Neural cell (in vitro differentiated cells): ENCODE measurements around the gene DCUN1D2. TPM values are rescaled to one million over a fixed set of nuclear protein-coding genes. Genes with fewer than 3 reads are reported as not detected.

ENCODE experiments used
- H2AFZ ChIP-seq: fragments of 200-600, 300-800 bp; sonication (generic), shearing (Covaris generic); 2 replicates; pipeline ENCODE4 v1.6.0; 2014; ENCODE audit warnings: low read depth, mild to moderate bottlenecking, antibody characterized with exemption, low read length, moderate library complexity
- H3F3A ChIP-seq: fragments of 200-600 bp; shearing (Covaris generic); 2 replicates; pipeline ENCODE4 v1.6.1; 2016; ENCODE audit warnings: mild to moderate bottlenecking, moderate library complexity, mixed read lengths, antibody characterized with exemption, low read length; ENCODE audit not compliant: insufficient read depth, poor library complexity, severe bottlenecking
- H3K27ac ChIP-seq: fragments of 200-600, 300-800 bp; sonication (generic), shearing (Covaris generic); 2 replicates; pipeline ENCODE4 v1.5.1; 2014; ENCODE audit warnings: mild to moderate bottlenecking, low read length, moderate library complexity
- H3K27me3 ChIP-seq: fragments of 300-800, 200-600 bp; sonication (generic), shearing (Covaris generic); 2 replicates; pipeline ENCODE4 v1.6.0; 2014; ENCODE audit warnings: mild to moderate bottlenecking, low read depth, low read length, moderate library complexity; ENCODE audit not compliant: insufficient read depth
- H3K36me3 ChIP-seq: fragments of 300-800, 200-600 bp; sonication (generic), shearing (Covaris generic); 2 replicates; pipeline ENCODE4 v1.5.1; 2014; ENCODE audit warnings: mild to moderate bottlenecking, antibody characterized with exemption, low read length, moderate library complexity; ENCODE audit not compliant: insufficient read depth
- H3K4me2 ChIP-seq: fragments of 300-800, 200-600 bp; sonication (generic), shearing (Covaris generic); 2 replicates; pipeline ENCODE4 v1.6.0; 2014; ENCODE audit warnings: mild to moderate bottlenecking, low read length
- H3K4me3 ChIP-seq: fragments of 300-800, 200-600 bp; sonication (generic), shearing (Covaris generic); 2 replicates; pipeline ENCODE4 v1.5.1; 2014; ENCODE audit warnings: mild to moderate bottlenecking, low read length, moderate library complexity
- H3K79me2 ChIP-seq: fragments of 200-600 bp; shearing (Covaris generic); replicated peaks from 2 replicates; pipeline ENCODE4 v1.6.0; 2014; ENCODE audit warnings: mild to moderate bottlenecking, low read length, moderate library complexity; ENCODE audit not compliant: insufficient read depth
- H3K9ac ChIP-seq: fragments of 300-800, 200-600 bp; sonication (generic), shearing (Covaris generic); 2 replicates; pipeline ENCODE4 v1.6.1; 2016; ENCODE audit warnings: mild to moderate bottlenecking, low read length, mixed read lengths
- H3K9me2 ChIP-seq: fragments of 200-600 bp; shearing (Covaris generic); 2 replicates; pipeline ENCODE4 v1.6.1; 2016; ENCODE audit warnings: mild to moderate bottlenecking, low read length, mixed read lengths; ENCODE audit not compliant: insufficient read depth
- H3K9me3 ChIP-seq: fragments of 200-600, 300-800 bp; sonication (generic), shearing (Covaris generic); 2 replicates; pipeline ENCODE4 v1.6.1; 2016; ENCODE audit warnings: mild to moderate bottlenecking, mixed run types, low read length, moderate library complexity, mixed read lengths
- H4K20me1 ChIP-seq: fragments of 200-600 bp; shearing (Covaris generic); 2 replicates; pipeline ENCODE4 v1.6.1; 2016; ENCODE audit warnings: mild to moderate bottlenecking, mixed run types; ENCODE audit not compliant: insufficient read depth
- EP300 ChIP-seq: fragments of 450-650 bp; conservative IDR thresholded peaks from 2 replicates; pipeline ENCODE4 v1.6.1; 2014; ENCODE audit warnings: antibody characterized with exemption, mild to moderate bottlenecking, moderate library complexity; ENCODE audit not compliant: poor library complexity, severe bottlenecking
- EZH2 ChIP-seq: fragments of 200-600, 300-800 bp; shearing (Covaris generic), sonication (generic); IDR thresholded peaks from 2 replicates; pipeline ENCODE4 v1.6.1; 2014; ENCODE audit warnings: antibody characterized with exemption, low read length, borderline replicate concordance, mild to moderate bottlenecking; ENCODE audit not compliant: insufficient read depth, poor library complexity, severe bottlenecking
- MXI1 ChIP-seq: fragments of 450-650 bp; conservative IDR thresholded peaks from 2 replicates; pipeline ENCODE4 v1.6.1; 2014; ENCODE audit warnings: antibody characterized with exemption, mild to moderate bottlenecking; ENCODE audit not compliant: poor library complexity, severe bottlenecking
- POLR2AphosphoS5 ChIP-seq: IDR thresholded peaks from 2 replicates; pipeline ENCODE4 v1.6.1; 2012
- RAD21 ChIP-seq: fragments of 450-650 bp; conservative IDR thresholded peaks from 2 replicates; pipeline ENCODE4 v1.6.1; 2014; ENCODE audit warnings: antibody characterized with exemption, mild to moderate bottlenecking, moderate library complexity
- SMC3 ChIP-seq: fragments of 450-650 bp; conservative IDR thresholded peaks from 2 replicates; pipeline ENCODE4 v1.6.1; 2014; ENCODE audit warnings: antibody characterized with exemption, mild to moderate bottlenecking, moderate library complexity; ENCODE audit not compliant: poor library complexity
- TAF1 ChIP-seq: IDR thresholded peaks from 2 replicates; pipeline ENCODE4 v1.6.1; 2012; ENCODE audit warnings: low read depth
- polyA plus RNA-seq: library from polyadenylated mRNA; depleted of rRNA; stranded (reverse); fragments of >200 nt; gene quantifications from 2 replicates; pipeline ENCODE4 v1.2.3, GENCODE V29; 2014
- TF ChIP-seq, protein P1 (sequence below): fragments of 450-650 bp; IDR thresholded peaks from 2 replicates; pipeline ENCODE4 v1.5.1; 2014; ENCODE audit warnings: antibody characterized with exemption, mild to moderate bottlenecking, moderate library complexity; ENCODE audit not compliant: poor library complexity, severe bottlenecking

The DCUN1D2 gene
- polyA plus RNA-seq, 1 donor from 2014 or later: 55.9 TPM

- Histone ChIP-seq H3F3A (no peaks in the 10 kb centered on the region), H3K9me3 (no peaks in the 10 kb centered on the region), H4K20me1 (no peaks in the 10 kb centered on the region), H3K4me3 (no peak overlapping the region), H3K4me2 (no peak overlapping the region), H3K27me3 (no peaks in the 10 kb centered on the region), H3K36me3 (no peaks in the 10 kb centered on the region), H2AFZ (no peak overlapping the region), H3K79me2 (no peaks in the 10 kb centered on the region), H3K9me2 (no peaks in the 10 kb centered on the region), H3K9ac (no peak overlapping the region), H3K27ac (no peak overlapping the region)
- TF ChIP-seq, protein P1, sequence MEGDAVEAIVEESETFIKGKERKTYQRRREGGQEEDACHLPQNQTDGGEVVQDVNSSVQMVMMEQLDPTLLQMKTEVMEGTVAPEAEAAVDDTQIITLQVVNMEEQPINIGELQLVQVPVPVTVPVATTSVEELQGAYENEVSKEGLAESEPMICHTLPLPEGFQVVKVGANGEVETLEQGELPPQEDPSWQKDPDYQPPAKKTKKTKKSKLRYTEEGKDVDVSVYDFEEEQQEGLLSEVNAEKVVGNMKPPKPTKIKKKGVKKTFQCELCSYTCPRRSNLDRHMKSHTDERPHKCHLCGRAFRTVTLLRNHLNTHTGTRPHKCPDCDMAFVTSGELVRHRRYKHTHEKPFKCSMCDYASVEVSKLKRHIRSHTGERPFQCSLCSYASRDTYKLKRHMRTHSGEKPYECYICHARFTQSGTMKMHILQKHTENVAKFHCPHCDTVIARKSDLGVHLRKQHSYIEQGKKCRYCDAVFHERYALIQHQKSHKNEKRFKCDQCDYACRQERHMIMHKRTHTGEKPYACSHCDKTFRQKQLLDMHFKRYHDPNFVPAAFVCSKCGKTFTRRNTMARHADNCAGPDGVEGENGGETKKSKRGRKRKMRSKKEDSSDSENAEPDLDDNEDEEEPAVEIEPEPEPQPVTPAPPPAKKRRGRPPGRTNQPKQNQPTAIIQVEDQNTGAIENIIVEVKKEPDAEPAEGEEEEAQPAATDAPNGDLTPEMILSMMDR: no peak
- no peak for TF ChIP-seq RAD21
Measured at GRCh38 chr13:113443991-113444390, 46.5 kb downstream of the DCUN1D2 start.

DNA sequence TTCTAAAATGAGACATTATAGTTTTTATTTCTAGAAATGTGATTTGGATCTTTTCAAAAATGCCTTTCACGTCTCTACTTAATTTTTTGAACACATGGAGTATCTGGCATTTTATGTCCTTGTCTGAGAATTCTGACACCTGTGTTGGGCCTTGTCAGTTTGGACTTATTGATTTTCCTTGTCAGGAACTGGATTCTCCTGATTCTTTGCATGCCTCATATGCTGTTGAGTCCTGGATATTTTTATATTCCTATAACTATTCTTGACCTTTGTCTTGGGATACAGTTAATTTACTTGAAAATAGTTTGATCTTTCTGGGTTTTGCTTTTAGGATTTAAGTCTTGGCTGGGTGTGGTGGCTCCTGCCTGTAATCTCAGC, 47.5 kb downstream of the DCUN1D2 start:
- H2AFZ ChIP-seq: no peak overlapping the region
- TF ChIP-seq MXI1 (no peak), RAD21 (no peak), SMC3 (no peak), POLR2AphosphoS5 (no peak), EZH2 (no peak), EP300 (no peak)
- H3F3A ChIP-seq: no peaks in the 10 kb centered on the region
- no peaks in the 10 kb centered on the region for H3K9me2 ChIP-seq
- no peak overlapping the region for H3K4me3 ChIP-seq
- H3K9ac ChIP-seq: no peak overlapping the region
- no peaks in the 10 kb centered on the region for H3K79me2 ChIP-seq
- no peaks in the 10 kb centered on the region for H3K9me3 ChIP-seq
- H3K27ac ChIP-seq: no peak overlapping the region
- H4K20me1 ChIP-seq: no peaks in the 10 kb centered on the region
- no peaks in the 10 kb centered on the region for H3K36me3 ChIP-seq
- H3K27me3 ChIP-seq: no peaks in the 10 kb centered on the region
- no peak overlapping the region for H3K4me2 ChIP-seq

DNA sequence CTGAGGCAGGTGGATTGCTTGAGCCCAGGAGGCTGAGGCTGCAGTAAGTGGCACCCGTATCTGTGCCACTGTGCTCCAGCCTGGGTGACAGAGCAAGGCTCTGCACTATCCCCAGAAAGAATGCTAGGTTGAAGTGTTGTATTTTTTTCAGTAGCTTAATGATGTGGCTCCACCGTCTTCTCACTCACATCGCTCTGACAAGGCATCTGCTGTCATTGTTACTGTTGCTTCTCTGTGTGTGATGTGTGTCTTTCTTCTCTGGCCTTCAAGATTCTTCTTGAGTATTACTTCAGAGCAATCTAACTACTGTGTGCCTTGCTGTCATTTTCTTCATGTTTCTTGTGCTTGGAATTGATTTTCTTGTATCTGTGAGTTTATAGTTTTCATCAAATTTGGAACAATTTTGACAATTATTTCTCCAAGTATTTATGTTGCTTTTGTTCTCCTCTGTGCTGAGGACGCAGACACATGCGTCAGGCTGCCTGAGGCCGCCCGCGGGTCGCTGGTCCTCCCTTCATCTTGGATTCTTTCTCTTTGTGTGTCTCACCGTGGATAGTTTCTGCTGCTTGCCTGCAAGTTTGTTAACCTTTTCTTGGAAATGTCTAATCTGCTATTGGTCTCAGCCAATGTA, 48.0 kb downstream of the DCUN1D2 start:
- H3K9ac ChIP-seq: no peak overlapping the region

More for the DNA sequence above, 48.0 kb downstream of the DCUN1D2 start:
- Histone ChIP-seq H3F3A (no peaks in the 10 kb centered on the region), H3K9me3 (no peaks in the 10 kb centered on the region), H3K4me2 (no peak overlapping the region), H3K27ac (no peak overlapping the region), H3K27me3 (no peaks in the 10 kb centered on the region), H3K9me2 (no peaks in the 10 kb centered on the region), H3K4me3 (no peak overlapping the region), H2AFZ (no peak overlapping the region), H3K36me3 (no peaks in the 10 kb centered on the region), H4K20me1 (no peaks in the 10 kb centered on the region), H3K79me2 (no peaks in the 10 kb centered on the region)
- TF ChIP-seq SMC3 (no peak), TAF1 (no peak), POLR2AphosphoS5 (no peak), MXI1 (no peak), RAD21 (no peak)
